ENCODE measurements around the gene DNAJB6.
A peak's percentile ranks its signal among the peaks of the same experiment; 100 is the strongest.
"Not testable (repeated sequence)": the region's sequence is repeated elsewhere in the genome, so short reads cannot be mapped to it uniquely, and the experiment has no call there.

Gene DNAJB6

DNA sequence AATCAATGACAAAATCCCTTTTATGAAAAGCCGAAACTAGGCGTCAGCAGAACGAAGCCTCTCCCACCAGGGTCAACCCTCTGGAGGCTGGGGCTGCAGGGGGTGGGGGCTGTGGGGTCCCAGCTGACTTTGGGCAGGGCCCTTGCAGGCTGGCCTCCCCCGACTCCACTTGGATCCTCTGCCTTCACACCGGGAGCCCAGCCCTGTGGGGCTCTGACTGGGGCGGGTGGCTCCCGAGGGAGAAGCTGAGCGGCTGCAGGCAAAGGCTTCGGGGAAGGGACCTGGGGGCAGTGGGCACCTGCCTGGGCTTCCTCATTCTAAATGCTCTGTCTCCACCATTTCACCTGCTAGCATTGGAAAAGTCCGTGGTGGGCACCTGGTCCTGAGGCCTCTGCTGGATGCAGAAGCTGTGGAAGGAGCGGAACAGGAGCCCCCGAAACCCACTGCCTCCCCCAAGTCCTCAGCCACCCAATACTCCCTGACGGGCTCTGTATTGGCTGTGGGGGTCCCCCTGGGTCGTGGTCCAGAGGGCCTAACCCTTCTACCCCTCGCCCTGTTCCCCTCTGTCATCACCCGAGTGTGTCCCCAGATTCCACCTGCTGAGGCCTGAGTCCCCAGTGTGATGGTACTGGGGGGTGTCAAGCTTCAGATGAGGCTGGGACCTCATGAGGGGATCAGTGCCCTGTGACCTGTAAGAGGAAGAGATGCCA lies 108.6 kb downstream of the DNAJB6 start:
- DNase-seq = no peak

DNA sequence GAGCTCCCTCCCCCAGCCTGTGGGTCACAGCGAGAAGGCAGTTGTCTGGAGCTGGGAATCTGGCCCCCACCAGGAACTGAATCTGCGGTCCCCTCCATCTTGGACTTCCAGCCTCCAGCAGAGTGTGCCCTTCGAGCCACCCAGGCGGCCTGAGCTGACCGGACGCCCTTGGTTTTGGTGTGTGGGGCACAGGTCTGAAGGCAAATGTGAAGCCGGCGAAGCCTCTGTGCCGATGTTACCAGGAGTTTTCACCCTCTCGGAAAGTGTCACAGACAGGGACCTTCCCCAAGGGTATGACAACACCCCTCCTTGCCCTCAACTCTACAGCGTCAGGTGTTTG lies 109.1 kb downstream of the DNAJB6 start:
- DNase-seq = no peak

DNA sequence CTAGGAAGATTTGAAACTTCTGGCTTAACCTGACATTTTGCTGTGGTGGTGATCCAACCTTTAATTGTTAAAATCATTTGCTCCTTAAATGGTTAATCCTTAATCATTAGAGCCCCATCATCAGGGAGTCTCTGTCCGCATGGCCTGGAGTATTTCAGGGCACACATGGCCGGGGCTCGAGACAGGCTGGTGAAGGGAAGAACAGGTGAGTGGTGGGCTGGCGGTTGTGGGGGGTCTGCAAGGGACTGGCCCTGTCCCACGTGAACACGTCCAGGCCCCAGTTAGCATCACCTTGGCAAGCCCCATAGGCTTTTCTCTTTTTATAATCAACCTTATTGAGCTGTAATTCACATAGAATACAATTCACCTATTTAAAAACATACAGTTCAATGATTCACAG lies 109.5 kb downstream of the DNAJB6 start:
- no peak for DNase-seq

DNA sequence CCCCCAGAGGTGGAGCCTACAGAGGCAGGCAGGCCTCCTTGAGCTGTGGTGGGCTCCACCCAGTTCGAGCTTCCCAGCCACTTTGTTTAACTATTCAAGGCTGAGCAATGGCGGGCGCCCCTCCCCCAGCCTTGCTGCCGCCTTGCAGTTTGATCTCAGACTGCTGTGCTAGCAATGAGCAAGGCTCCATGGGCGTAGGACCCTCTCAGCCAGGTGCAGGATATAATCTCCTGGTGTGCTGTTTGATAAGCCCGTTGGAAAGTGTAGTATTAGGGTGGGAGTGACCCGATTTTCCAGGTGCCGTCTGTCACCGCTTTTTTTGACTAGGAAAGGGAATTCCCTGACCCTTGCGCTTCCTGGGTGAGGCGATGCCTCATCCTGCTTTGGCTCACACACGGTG lies 117.2 kb downstream of the DNAJB6 start:
- DNase-seq = not testable (repeated sequence)

DNA sequence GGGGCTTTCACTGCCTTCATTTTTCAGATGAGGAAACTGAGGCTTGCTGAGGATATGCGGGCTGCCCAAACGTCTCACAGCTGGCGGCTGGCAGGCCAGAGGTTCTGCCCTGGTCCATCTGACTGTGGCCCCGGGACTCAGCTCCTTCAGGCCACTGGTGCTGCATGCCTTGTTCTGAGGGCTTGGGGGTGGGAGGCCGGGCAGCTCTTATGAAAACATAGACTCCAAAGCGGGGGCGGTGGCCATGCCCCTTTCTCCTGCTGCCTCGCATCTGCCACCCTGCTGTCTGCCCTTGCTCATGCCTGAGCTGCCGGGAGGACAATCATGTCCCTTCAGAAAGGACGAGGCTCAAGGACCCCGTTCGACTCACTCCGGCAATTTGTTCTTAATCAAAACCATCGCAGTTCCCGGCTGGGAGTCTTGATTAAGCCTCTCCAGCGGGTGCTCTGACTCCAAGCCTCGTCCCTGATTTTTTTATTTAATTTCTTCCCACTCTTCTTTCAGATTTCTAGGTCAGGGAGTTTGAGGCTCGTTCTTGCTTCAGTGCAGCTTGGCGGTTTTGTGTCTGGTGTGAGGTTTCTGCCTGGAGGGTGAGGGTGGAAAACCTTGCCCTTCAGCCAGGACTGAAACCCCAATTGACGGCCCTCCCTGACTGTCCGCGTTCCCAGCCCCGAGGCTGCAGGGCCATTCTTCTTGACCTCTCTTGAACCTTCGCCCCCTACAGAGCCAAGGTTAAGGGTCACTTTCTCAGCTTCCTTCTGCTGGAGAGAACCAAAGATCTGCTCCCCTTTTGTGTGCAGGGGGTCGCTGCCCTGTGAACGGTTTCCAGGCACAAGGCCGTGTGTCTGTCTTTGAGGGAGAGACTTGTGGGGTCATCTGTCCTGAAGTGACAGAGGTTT lies 120.8 kb downstream of the DNAJB6 start:
- no peak for DNase-seq

DNA sequence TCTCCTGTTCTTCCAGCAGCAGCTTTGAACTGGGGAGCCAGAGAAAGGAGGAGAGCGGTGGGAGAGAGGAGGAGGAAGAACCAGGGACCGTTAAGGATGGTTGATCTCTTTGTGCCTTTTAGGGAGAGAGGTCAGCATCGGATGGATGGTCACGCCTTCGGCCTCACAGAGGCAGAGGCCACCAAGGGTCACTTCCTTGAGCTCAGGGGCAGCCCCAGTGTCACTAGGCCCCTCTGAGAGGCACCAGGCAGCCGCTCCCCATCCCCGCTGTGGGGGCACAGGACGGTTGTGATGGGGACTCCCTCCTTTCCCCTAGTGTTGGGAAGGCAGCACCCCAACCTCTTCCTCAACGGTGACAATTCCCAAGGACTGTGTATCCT lies 121.4 kb downstream of the DNAJB6 start:
- DNase-seq = no peak

DNA sequence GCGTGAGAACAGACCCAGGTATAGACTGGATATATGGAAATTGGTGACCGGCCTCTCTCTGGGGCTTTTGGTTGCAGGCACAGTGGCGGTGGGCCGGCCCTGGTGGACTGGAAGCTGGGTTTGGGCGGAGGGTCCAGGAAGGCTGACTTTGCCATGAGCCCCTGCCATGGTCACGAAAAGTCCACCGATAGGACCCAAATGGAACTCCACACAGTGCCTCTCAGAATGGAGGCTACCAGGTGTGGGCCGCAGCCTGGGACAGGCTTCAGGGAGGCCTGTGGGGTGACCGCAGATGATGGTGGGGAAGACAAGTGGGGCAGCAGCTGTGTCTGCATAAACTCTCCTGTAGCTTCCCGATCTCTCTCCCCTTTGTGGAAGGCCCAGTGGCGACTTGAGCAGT lies 123.2 kb downstream of the DNAJB6 start:
- DNase-seq = no peak

DNA sequence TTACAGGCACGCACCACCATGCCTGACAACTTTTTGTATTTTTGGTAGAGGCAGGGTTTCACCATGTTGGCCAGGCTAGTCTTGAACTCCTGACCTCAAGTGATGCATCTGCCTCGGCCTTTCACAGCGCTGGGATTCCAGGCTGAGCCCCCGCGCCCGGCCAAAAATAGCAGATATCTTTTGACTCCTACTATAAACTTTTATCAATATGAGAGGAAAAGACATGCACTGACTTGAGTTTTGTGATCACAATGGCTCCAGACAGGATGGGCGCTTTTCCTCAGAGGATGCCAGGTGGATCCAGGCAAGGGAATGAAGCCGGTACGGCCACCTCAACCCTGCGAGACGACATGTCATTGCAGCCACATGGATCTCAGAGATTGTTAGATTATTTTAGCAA lies 123.9 kb downstream of the DNAJB6 start:
- DNase-seq = no peak

DNA sequence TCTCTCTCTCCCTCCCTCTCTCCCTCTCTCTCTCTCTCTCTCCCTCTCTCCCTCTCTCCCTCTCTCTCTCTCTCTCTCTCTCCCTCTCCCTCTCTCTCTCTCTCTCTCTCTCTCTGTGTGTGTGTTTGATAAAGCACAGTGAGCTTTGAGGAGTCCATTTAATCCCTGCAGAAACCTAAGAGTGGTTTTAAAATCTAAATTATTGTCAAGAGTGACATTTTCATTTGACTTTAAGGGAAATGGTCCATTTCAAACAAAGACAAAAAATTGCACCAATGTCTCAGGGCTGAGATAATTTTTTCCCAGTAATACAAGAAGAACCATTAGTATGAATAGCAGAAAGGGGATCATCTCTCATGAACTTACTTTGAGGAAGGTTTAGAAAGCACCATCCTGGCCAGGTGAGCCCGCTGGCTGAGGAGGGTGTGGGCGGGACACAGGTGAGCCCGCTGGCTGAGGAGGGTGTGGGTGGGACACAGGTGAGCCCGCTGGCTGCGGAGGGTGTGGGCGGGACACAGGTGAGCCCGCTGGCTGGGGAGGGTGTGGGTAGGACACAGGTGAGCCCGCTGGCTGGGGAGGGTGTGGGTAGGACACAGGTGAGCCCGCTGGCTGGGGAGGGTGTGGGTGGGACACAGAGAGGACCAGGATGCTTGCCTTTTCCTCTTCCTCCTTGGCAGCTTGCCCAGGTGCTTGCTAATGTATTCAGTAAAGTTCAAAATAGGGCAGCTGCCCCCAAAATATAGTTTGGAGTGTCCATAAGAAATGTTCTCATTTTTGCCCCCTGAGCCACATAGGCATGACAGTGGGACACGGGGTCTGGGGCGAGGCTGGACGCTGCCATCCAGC lies 125.0 kb downstream of the DNAJB6 start:
- DNase-seq = peak; percentile 9

DNA sequence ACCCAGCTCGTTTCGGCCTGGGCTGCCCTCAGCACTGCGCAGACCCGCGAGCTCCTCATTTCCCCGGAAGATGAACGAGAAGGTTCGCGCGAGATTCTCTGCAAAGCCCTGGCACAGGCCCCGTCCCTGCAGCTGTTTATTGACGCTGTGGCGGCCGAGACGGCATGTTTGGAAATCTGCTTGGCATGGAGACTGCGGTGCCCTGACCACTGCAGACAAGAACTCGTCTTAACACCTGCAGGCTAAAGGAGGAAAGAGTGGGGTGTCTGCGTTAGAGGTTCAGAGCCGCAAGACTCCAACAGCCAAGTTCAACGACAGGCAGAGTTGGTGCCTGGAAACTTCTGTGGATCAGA lies 125.6 kb downstream of the DNAJB6 start:
- DNase-seq = no peak

DNA sequence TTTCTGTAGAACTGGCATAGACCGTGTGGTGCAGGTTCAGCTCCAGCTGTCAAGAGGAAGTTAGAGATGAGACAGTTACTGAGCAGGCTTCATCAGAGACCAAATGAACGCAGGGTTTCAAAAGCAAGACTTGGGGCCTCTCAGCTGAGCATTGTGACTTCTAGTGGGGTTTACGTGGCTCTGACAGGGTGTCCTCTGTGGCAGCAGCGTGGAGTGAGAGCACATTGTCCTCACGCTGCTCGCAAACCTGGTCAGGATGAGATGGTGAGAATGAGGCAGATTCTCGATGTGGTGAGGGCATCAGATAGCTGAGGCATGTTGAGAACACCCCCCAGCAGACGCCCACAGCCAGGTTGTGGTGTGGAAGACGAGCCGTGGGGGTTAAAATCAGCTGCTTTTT lies 126.0 kb downstream of the DNAJB6 start:
- DNase-seq = no peak

DNA sequence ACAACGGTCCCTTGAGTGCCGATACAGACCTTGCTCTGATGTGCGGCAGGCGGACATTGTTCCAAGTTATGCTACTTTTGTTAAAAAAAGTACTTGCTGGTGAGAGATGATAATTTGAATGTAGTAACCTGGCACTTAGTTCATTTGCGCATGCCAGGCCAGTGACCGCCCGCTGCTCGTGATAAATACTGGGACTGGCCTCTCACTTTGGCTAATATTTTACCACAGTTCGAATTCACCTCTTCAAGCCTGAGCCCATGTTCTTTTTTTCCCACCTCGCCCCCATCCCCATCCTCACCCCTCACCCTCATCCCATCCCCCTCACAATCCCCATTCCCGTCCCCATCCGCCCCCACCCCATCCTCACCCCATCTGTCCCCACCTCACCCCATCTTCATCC lies 126.4 kb downstream of the DNAJB6 start:
- DNase-seq = no peak

DNA sequence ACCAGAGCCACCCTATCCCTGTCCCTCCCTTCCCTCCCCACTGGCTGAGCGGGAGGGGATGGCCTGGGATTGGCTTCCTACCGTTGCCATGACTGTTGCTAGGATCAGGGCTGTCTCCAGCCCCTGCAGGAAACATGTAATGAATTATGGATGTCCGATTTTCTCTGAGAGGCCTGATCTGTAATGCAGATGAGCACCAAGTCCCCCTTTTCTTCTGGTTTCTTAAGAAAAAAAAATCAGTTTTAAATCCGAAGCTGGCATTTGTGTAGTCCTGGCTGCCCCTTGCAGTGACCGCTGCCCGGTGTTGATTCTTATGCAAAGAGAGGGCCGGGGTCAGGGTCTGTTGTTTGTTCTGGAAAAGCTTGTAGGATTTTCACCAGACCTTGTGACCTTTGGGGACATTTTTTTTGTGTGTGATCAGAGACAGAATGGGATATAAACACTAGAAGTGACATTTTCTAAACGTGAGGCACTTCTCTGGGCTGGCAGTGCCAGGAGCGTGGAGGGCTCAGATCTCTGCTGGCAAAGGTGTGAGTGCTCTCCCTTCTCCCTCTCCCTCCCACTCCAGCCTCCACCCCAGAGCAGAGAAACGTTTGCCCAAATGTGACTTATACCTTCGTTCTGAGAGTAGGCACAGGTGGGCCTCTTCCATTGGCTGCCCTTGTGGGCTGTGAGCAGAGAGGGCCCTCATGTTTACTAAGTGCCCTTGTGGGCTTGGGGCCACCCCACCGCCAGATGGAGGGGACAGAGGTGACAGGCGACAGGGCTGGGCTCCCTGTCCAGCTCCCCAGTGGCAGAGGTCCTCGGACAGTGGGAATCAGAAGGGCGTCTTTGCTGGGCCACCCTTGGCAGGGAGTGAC lies 127.5 kb downstream of the DNAJB6 start:
- no peak for DNase-seq

DNA sequence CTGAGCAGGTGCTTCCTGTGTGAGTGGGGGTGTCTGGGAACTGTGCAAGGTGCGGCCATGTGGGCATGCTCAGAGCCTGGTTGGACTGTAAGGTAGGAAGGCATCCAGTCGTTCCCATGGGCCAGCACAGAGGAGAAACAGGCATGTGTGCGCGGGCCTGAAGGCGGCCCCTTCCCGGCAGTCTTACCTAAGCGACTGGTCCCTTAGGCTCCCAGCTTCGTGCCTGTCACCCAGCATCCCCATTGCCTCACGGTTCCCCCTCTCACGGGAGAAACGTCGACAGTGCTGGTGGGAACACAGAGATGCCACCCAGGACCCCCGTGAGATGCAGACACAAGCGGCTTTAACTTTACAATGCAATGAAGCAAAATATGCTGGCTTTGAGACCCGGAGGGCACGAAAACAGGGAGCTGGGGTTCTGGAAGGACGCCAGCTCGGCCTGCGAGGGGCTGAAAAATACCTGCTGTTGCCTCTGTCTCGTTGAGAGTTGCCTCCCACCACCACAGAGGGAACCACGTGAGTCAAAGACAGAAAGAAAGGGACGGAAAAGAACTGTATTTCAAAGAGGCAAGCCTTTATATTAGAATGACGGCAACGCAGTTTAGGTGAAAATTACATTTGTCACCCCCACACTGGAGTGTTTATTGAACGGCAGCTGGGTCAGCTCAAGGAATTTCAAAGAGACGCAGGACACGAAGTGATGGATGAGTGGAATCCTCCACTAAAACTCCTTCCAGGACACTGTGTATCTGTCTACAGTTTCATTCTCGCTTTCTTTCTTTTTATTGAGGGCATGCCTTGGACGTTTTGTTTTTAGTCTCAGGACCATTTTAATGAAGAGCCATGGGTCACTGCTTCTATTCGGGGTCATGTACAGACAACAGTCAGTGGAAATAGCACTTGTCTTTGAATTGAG lies 128.4 kb downstream of the DNAJB6 start:
- DNase-seq = no peak

DNA sequence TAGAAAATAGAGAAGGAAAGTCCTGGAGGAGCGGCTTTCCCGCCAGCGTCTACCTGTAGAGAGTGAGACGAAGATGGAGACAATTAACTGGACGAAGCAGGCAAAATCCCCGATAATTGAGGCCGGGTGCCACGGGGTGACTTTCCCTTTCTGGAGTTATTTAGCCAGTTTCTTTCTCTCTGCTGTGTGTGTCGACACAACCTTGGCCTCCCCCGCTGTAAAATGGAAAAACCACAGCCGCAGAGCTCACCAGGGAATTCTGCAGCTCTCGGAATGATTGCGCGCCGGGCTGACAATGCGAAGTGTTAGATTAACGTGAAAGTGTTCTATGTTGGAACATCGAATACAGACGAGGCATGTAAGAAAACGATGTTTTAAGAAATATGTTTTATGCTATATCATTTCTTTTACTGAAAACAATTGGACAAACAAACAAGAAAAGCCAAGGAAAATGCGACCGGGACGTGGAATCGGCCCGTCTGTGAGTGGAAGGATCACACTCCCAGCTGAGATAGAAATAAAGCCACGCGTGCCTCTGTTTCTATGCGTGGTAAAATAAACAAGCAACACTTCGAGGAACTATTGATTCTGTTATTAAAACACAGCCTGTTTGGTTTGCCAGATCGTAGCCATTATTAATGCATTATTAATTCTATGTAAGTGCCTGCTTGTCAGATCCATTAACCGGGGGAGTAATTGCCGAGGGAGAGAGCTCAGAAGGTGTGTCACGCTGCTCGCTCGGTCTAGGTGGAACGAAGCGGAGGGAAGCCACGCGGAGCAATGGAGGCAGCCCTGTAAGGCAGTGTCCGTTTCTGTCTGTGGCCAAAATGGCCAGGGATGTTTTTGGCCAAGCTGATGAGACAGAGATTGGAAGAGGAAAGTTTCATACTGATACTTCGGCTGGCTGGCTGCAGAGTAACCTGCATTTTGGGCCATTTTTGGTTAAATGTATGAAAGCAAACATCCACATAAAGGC lies 129.4 kb downstream of the DNAJB6 start:
- no peak for DNase-seq

DNA sequence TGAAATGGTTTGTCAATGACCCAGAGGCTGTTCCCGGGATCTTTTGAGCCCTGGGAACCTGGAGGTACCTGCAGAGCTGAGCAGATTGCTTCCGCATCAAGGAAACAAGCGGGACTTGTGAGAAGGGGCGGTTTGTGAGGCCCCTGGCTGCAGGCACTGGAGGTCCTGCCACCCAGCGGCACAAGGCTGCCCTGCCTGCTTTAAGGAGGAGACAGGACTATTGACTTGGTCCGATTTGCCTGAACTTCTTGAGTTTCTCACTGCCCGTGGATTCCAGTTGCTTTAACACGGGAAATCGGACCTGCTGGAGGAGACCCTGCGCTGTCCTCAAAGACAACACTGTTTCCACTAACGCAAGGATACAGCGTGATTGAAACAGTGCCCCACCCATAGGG lies 130.1 kb downstream of the DNAJB6 start:
- DNase-seq = no peak
